NCI-H748 (cell line): ENCODE measurements around the gene SP2.
A peak's percentile ranks its signal among the peaks of the same experiment; 100 is the strongest.

ENCODE experiments used
- DNase-seq: peaks from one replicate; lab custom pipeline; 2025; ENCODE audit not compliant: unreplicated experiment; lab: John Stamatoyannopoulos, UW

Gene SP2

DNA sequence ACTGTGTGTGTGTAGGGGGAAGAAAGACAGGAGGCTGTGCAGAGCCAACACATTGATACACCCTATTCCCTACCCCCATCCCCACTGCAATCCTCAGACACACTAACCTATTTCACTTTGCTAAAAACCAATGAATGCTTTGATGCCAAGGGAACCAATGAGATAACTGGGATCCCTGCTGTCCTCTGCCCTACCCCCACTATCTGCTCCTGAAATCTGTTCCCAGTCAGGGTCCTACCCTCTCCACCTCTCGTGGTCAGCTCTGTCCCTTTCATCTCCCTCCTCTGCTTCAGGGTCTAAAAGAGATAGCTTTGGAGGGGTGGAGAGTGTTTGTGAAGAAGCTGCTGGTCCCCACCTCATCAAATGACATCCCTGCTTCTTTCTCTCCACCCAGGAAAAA lies 26.0 kb upstream of the SP2 start:
- no peak for DNase-seq

DNA sequence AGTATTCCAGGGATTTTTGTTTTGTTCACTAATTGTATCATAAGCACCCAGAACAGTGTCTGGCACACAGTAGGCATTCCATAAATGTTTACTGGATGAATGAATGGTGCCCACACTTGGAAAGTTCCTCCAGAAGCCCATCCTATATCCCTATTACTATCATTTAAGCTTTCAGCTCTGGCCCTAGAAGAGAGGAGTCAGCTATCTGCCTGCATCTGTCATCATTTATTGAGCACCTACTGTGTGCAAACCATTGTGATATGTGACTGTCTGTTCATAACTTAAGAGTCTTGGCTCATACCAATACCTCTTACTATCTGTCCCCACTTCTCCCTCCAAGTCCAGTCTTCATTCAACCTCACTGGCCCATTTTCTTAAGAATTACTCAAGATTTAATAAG lies 25.0 kb upstream of the SP2 start:
- DNase-seq = no peak

DNA sequence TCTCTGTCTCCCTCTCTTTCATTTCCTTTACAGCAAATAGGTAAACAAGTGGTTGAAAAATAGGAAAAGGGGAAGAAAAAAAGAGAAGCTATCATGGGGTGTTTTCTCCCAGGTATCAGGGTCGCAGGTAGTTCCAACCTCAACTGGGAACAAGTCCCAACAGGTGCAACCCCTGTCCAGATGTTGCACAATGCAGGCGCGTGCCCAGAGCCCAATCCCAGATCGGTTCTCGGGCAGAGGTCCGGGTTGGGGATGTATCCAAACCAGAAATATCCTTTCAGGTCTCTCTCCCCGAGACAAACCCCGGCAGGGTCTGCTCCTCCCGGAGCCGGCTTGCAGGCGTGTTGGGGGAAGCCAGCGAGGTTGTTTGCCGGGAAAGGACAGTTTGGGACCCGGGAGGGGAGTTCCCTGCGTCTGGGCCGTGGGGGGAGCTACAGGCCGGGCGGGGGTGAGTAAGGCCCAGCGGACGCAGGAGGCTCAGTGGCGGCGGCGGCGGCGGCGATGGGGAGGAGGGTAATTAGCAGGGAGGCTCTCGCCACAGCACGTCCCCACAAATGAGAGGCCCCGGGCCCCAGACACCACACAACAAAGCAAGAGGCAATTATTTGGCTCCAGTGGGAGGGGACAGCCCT lies 23.9 kb upstream of the SP2 start:
- DNase-seq = peak; percentile 19

DNA sequence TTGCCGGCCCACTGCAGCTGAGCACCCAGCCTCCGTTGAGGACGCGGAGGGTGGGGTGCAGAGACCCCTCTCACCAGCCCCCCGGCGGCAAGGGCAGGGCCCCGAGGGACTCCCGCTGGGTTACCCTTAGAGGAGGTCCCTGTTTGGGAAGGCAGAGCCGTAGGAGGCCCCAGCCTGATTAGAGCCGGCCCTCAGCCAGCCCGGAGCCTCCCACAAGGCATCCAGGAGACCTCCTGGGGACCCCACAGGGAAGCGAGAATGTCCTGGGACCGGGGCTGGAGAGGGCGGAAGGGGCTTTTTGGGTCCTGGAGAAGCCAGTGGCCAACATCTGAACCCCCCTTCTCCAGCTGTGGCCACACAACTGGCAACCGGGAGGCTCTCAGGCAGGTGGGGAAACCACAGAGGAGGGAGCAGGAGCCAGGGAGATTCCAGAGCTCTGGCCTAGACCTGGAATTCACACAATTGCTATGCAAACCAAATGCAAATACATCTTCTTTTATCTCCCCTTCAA lies 23.3 kb upstream of the SP2 start:
- no peak for DNase-seq

DNA sequence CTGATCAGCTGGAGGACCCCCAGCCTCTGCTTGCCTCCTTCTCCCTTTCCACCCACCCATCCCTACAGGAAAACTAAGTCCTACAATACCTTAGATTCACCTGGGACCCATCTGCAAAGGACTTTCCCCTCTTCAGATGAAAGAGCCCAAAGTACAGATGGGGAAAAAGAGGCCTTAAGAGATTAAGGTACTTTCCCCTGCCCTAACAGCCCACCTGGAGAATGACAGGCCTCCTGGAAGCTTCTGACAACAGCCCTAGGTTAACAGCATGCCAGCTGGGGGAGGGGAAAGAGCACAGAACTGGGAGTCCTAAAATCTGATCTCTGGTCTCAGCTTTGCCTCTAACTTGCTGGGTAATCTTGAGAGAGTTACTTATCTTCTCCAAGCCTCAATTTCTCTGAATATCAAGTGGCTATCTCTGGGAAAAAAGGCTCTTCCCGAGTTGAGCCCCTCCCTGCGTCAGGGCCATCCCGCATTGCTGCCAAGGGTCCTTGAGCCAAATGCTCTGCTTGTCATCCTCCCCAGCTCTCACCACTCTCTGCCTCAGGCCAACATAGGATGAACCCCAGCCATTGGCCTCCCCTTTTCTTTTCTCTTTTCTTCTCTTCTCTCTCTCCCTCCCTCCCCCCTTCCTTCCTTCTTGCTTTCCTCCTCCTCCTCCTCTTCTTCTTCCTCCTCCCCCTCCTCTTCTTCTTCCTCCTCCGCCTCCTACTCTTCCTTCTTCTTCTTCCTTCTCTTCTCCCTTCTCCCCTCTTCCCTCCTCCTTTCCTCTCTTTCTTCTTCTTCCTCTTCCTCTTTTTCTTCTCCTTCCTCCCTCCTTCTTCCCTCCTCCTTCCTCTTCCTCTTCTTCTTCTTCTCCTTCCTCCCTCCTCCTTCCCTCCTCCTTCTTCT lies 22.6 kb upstream of the SP2 start:
- DNase-seq = no peak

DNA sequence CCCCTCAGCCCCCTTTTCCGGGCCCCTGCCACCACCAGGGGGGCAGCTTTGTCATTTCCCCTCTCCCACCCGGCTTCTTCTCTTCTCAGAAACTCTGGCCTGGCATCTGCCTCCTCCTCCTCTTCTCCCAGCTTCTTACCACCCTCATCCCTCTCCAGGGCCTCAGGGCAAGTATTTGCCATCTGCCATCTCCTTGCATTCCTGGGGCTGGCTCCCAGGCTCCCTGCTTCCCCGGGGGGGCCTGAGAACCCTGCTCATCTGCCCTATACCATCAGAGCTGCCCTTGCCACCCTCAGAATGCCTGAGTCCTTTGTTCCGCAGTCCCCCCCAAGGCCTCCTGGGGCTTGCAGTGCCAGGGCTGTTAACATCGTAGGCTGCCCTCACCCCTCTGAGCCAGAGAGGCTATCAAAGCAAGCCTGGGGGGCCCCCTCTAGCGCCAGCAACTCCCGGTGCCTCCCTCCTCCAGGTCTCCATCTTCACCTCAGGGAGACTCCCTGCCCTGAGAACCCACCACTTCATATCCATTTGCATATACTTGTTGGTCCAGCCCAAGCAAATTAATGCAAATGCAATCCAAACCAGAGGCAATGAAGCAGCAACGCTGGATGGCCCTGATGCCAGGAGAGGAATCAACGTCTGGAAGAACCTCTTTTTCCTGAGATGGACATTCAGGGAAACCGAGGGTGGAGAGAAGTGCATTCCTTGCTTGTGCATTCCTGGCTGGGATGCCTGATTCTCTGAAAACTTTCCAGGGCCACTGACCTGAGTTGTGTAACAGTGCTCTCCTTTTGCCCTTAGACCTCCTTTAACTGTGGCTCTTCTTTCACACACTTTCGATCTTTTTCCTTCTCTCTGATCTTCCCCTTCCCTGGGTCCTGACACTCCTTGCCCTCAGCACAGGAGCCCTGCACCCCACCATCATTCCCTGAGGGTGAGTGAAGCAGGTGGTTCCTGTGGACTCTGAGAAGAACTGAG lies 20.7 kb upstream of the SP2 start:
- DNase-seq = no peak

DNA sequence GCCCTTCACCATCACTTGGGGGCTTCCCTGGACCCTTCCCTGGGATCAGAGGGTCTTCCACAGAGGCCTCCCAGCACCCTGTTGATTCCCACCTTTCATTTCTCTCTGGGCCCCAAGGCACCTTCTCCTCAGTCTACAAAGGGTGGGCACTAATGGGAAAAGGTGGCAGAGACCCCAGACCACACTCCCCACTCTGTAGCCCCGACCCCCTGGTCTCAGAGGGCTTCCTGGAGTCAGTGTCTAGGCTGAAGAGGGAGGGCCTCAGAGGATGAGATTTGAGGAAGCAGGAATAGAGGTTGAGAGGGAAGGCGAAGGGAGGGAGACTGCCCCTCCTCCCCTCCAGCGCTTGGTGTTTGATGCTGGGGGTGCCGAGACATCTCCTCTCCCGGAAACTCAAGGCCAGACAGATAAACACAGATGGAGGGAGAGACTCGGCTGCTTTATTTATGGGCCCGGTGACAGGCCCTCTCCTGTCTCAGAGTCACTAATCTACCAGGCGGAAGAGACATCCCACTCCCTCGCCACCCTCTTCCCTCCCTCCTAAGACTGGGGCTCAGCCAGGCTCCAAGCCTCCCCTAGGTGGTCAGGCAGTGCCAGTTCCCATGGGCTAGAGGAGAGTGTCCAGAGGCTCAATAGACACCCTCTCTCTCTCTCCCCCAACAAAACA lies 18.5 kb upstream of the SP2 start:
- DNase-seq = no peak

DNA sequence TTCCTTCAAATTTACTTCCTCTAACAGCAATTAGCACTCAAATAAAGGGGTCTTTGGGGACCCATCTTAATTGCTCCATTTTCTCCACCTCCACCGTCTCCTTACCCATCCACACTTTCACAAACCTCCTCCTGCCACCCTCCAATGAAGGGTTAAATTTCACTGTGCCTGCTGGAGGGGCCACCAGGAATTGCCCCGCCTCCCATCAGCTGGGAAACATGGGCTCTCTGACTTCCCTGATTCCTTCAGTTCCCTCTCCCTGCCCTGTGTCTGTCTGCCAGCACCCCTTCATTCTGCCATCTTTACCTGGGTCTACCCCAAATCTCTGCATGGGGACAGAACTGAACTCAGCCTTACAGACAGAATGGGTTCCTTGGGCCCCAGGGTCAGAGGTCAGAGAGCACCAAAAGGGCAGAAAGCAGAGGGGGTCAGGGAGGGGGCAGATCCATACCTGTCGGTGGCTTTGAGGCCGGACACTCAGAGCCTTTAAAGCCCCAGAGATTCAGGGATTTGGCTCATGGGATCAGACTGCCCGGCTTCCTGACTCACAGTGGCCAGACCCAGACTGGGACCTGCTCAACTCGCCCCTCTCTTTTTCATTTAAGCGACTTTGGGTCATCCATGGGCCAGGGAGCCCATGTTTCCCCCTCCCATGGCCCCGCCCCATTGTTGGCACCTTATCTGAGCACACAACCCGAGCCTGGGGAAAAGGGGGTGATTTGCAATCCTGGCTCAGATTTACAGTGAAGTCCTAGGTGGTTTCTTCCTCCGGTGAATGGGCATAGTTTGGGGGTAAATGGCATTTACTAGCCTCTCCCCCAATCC lies 17.6 kb upstream of the SP2 start:
- DNase-seq = no peak

DNA sequence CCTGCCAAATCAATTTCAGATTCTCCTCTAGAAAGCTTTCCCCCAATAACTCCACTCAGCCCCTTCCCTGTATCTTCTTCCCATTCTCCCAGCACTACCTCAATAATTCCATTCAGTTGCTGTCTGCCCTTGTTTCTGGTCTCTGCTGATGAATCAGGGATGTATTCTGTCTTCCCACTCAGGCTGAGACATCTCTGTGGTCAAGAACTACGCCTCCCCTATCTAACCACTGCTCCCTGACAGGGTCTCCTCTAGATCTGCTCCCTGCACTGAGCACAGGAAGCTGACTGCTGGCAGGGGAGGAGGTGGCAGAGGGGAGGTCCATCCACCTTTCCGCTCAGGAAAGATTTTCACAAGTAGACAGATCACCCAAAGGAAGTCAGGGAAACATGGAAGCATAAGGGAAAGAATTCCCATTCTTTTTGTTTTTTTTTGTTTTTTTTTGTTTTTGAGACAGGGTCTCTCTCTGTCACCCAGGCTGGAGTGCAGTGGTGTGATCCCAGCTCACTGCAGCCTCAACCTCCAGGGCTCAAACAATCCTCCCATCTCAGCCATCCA lies 16.9 kb upstream of the SP2 start:
- no peak for DNase-seq

DNA sequence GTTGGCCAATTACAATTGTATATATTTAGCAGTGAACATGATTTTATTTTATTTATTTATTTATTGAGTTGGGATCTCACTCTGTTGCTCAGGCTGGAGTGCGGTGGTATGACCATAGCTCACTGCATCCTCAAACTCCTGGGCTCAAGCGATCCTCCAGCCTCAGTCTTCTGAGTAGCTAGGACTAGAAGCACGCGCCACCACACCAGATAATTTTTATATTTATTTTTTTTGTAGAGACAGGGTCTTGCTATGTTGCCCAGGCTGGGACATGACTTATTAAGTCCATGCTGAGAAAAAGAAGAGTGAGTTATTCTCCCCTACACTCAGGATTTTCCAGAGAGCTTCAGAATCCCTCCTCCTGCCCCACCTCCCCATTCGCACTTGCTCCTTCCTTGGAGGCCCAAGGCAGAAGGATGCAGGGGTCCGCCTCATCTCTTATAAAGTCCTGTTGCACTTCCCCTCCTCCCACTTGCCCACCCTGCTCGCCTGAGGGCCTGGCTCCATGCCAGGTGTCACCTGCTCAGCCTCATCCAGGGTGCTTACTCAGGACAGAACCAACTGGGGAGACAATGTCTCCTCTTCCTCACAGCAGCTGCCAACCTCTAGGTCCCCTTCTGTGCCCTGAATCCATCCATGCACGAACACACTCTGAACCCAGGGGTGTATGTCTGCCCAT lies 16.1 kb upstream of the SP2 start:
- DNase-seq = no peak

DNA sequence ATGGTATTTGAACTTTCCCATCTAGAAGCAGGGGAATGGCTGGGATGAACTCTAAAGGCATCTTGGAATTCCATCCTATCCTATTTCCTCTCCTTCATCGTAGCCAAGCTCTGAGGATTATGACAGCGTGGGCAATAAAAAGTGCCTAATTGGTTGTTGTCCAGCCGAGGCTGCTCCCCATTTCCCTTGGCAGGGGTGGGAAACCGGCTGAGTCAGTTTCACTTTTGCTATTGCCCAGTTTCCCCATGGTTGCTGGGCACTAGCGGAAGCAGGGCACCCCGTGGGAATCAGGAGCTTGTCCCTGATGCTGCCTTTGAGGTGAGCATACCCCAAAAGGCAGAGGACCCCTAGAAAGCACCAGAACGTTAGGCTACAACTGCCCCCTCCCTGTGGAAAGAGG lies 13.8 kb upstream of the SP2 start:
- no peak for DNase-seq

DNA sequence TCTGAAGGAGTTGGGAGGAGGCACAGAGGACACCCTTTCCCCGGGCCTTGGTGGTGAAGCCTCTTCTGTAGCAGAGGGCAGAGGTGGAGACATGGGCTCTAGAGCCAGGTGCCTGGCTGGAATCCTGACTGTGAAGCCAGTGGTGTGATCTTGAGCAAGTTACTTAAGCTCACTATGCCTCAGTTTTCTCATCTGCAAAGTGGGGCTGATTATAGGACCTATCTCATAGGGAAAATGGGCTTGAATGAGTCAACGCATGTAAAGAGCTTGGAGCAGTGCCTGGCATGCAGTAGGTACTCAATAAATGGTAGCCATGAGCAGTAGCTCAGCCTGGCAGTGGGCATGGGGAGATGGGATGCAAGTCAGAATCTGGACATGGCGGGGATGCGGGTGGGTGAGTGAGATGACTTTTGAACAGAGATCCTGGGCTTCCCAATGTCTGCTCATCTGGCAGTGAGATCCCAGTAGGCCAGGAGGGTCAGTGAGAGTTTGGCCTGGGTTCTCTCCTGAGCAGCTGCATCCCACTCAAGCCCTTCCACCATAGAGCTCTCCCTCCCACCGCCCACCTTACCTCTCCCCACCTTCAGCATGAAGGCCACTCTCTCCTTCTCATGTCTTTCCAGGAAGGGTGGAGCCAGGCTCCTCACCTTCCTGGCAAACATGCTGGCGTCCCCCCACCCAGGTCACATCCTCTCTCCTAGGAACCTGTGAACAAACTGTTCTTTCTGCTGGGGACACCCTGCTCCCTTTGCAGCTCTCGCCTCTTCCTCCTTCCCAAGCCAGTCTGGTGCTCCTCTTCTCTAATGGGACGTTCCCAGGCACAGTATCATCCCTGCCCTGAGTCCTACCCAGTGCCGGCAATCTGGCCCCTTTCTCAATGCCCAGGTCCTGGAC lies 13.1 kb upstream of the SP2 start:
- DNase-seq = no peak

DNA sequence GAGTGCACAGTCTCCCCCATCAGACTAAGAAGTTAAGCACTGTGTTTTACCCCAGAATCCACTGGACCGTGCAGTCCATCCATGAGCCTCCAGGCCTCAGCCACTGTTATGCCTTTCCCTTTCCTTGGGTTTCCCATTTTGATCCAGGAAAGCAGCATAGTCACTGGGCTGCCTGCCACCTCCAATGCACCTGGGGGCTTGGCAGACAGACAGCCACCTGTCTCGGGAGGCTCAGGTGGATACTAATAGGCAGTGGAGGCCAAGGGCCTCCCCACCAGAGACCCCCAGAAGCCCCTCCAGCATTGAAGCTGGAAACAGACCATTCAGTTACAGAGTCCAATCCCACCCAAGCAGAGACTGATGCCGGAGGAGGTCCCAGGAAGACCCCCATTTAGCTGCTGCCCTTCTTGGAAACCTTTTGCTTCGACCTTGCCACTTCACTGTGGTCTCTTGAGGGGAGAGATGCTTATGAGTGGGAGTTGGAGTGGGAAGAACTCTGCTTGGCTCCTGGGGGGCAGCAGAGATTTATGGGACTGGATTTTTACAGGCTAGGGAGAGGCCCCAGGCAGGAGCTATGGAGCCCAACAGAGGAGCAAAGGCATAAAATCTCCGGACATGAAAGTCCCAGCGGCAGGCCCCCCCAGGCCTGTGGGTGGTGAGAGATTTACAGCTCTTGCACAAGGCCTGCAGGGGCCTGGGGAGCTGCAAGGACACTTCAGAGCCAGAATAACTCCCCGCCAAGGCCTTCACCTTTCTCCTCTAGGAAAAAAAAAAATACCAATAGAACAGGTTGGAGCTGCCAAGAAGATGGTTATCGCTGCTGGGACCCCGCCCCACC lies 12.2 kb upstream of the SP2 start:
- DNase-seq = no peak

DNA sequence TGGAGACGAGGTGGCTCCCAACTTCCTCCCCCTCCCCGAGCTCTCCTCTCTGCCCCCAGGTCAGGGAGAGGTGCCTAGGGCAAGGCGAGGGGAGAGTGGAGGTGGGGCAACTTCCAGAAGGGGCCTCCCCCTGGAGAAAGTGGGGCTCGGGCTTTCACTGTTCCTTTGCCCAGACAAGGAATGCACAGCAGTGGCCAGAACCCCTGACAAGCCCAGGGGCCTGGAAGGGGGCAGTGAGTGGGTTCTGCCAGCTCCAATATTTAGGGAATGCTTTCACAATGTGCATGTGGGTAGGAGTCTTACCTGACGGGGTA lies 11.7 kb upstream of the SP2 start:
- no peak for DNase-seq

DNA sequence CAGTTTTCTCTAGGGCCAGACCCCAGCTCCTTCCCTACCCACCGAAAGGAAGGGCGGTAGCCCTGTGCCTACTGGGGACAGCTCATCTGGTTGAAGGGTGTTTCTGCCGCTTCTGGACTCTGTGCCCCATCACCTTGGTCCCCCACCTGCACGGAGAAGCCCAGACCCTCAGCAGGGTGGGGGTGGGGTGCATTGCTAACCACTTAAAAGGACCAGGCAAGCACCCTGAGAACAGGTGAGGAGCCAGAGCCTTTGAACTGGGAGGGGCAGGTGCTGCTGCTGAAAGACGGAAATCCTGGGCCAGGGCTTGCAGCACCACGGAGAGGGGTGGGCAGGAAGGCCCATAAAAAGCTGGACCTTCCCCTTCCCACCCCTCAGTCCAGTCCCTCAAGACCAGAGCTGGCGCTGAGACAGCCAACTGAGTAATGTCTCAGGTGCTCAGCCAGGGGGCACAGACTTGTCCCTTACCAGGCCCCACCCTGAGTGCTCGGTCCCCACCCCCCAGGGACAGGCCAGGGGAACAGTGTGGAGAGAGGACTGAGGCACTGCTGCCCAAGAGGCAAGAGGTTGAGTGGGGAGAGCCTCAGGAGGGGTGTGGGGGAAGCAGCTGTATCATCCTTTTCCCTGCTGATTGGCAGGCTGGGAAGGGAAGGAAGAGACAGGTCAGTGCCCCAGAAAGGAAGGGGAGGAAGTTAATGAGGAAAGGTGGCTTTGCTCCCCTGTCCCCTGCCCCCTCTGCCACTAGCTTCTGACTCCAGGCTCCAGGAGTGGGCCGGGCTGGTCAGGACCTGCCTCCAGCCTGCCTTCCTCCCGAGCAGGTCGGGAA lies 10.9 kb upstream of the SP2 start:
- no peak for DNase-seq

DNA sequence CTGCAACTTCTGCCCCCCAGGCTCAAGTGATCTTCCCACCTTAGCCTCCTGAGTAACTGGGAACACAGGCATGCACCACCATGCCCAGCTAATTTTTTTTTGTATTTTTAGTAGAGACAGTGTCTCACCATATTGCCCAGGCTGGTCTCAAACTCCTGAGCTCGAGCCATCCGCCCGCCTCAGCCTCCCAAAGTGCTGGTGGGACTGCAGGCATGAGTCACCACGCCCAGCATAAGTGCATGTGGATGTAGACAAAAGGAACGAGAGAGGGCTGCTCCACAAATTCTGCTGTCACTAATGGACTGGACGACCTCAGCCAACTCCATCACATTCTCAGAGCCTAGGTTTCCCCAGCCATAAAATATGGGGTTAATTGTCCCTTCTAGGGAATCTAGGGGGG lies 7.7 kb upstream of the SP2 start:
- no peak for DNase-seq
